HEK293 (cell line): Measurements from ENCODE around the gene ETV6.

Experiments used
- CTCF ChIA-PET: fragments of 350-600 bp; formaldehyde crosslinking; extraction: SDS; loops from one replicate; lab custom pipeline; 2021; ENCODE audit warnings: antibody characterized with exemption; lab: Yijun Ruan, JAX
- POLR2A ChIA-PET: fragments of 300-600 bp; formaldehyde crosslinking; extraction: SDS; loops from one replicate; lab custom pipeline; 2020; ENCODE audit warnings: antibody characterized with exemption, inconsistent platforms; lab: Yijun Ruan, JAX
- H3K27ac ChIP-seq: fragments of 200-500 bp; sonication (Bioruptor generic); 2 replicates; pipeline ENCODE4 v1.5.1; 2014; ENCODE audit warnings: low read depth, low read length, control low read depth, inconsistent platforms; ENCODE audit errors: extremely low read depth
- H3K36me3 ChIP-seq, 2 experiments: fragments of 200-500 bp in 1 of 2; sonication (Bioruptor generic) in 1 of 2; 1 replicate in 1 of 2; 2 replicates in 1 of 2; pipeline ENCODE4 v1.5.1; 2014 to 2017; ENCODE audit warnings: inconsistent platforms in 2 of 2, low read length in 2 of 2; ENCODE audit not compliant: control insufficient read depth in 2 of 2, insufficient read depth in 1 of 2
- H3K4me1 ChIP-seq: fragments of 200-500 bp; sonication (Bioruptor generic); 2 replicates; pipeline ENCODE4 v1.5.1; 2014; ENCODE audit warnings: mild to moderate bottlenecking, low read length, inconsistent platforms; ENCODE audit not compliant: control insufficient read depth, insufficient read depth
- H3K4me3 ChIP-seq: 2 replicates; pipeline ENCODE4 v1.5.1; 2011; ENCODE audit warnings: low read depth, mild to moderate bottlenecking, control low read depth, low read length, moderate library complexity
- H3K9me3 ChIP-seq: fragments of 200-500 bp; sonication (Bioruptor generic); 2 replicates; pipeline ENCODE4 v1.5.1; 2014; ENCODE audit warnings: low read depth, low read length, inconsistent platforms; ENCODE audit not compliant: control insufficient read depth, insufficient read depth
- BCL11A ChIP-seq: fragments of 450-650 bp; formaldehyde crosslinking; IDR thresholded peaks from 2 replicates; pipeline ENCODE4 v1.5.1; 2016; ENCODE audit warnings: low read depth, missing biosample characterization, missing genetic modification characterization
- BCL11B ChIP-seq: fragments of 450-650 bp; formaldehyde crosslinking; IDR thresholded peaks from 2 replicates; pipeline ENCODE4 v1.5.1; 2016; ENCODE audit warnings: low read depth, missing biosample characterization, missing genetic modification characterization
- CTCF ChIP-seq: fragments of 450-650 bp; formaldehyde crosslinking; IDR thresholded peaks from 2 replicates; pipeline ENCODE4 v1.5.1; 2016; ENCODE audit warnings: missing biosample characterization, missing genetic modification characterization
- GFI1B ChIP-seq: fragments of 450-650 bp; formaldehyde crosslinking; IDR thresholded peaks from 2 replicates; pipeline ENCODE4 v1.5.1; 2016; ENCODE audit warnings: missing biosample characterization, missing genetic modification characterization
- HOXA7 ChIP-seq: sonication (generic); formaldehyde crosslinking; IDR thresholded peaks from 2 replicates; pipeline ENCODE4 v1.8.1; 2022; ENCODE audit warnings: missing genetic modification reagents, borderline replicate concordance
- HOXD13 ChIP-seq: sonication (generic); formaldehyde crosslinking; IDR thresholded peaks from 2 replicates; pipeline ENCODE4 v1.8.0; 2022; ENCODE audit warnings: missing genetic modification reagents, borderline replicate concordance
- MYNN ChIP-seq: fragments of 450-650 bp; formaldehyde crosslinking; IDR thresholded peaks from 2 replicates; pipeline ENCODE4 v1.5.1; 2016; ENCODE audit warnings: missing biosample characterization, missing genetic modification characterization, borderline replicate concordance
- SCRT1 ChIP-seq: fragments of 450-650 bp; formaldehyde crosslinking; IDR thresholded peaks from 2 replicates; pipeline ENCODE4 v1.5.1; 2016; ENCODE audit warnings: missing biosample characterization, missing genetic modification characterization, borderline replicate concordance
- SETDB1 ChIP-seq: IDR thresholded peaks from one replicate; pipeline ENCODE4 v1.6.1; 2017; ENCODE audit warnings: mild to moderate bottlenecking, low read length, moderate library complexity, mixed read lengths; ENCODE audit not compliant: insufficient read length
- ZBTB48 ChIP-seq: fragments of 450-650 bp; formaldehyde crosslinking; IDR thresholded peaks from 2 replicates; pipeline ENCODE4 v1.5.1; 2016; ENCODE audit warnings: missing biosample characterization, missing genetic modification characterization
- ZBTB8A ChIP-seq: fragments of 450-650 bp; formaldehyde crosslinking; IDR thresholded peaks from 2 replicates; pipeline ENCODE4 v1.5.1; 2016; ENCODE audit warnings: missing biosample characterization, missing genetic modification characterization
- ZFHX2 ChIP-seq: fragments of 450-650 bp; formaldehyde crosslinking; conservative IDR thresholded peaks from 2 replicates; pipeline ENCODE4 v1.5.1; 2016; ENCODE audit warnings: missing biosample characterization, missing genetic modification characterization
- ZFP41 ChIP-seq: fragments of 450-650 bp; formaldehyde crosslinking; IDR thresholded peaks from 2 replicates; pipeline ENCODE4 v1.5.1; 2016; ENCODE audit warnings: missing biosample characterization, missing genetic modification characterization, borderline replicate concordance
- ZNF174 ChIP-seq: fragments of 450-650 bp; formaldehyde crosslinking; IDR thresholded peaks from 2 replicates; pipeline ENCODE4 v1.5.0; 2017; ENCODE audit warnings: missing biosample characterization, mild to moderate bottlenecking, missing genetic modification characterization
- ZNF211 ChIP-seq: fragments of 450-650 bp; formaldehyde crosslinking; IDR thresholded peaks from 2 replicates; pipeline ENCODE4 v1.5.1; 2016; ENCODE audit warnings: low read depth, missing biosample characterization, missing genetic modification characterization
- ZNF248 ChIP-seq: fragments of 450-650 bp; formaldehyde crosslinking; IDR thresholded peaks from 2 replicates; pipeline ENCODE4 v1.5.1; 2017; ENCODE audit warnings: missing biosample characterization, missing genetic modification characterization
- ZNF280D ChIP-seq: fragments of 450-650 bp; formaldehyde crosslinking; IDR thresholded peaks from 2 replicates; pipeline ENCODE4 v1.5.1; 2016; ENCODE audit warnings: missing biosample characterization, missing genetic modification characterization
- ZNF311 ChIP-seq: fragments of 450-650 bp; formaldehyde crosslinking; IDR thresholded peaks from 2 replicates; pipeline ENCODE4 v1.5.1; 2017; ENCODE audit warnings: missing biosample characterization, missing genetic modification characterization, borderline replicate concordance
- ZNF350 ChIP-seq: fragments of 450-650 bp; formaldehyde crosslinking; IDR thresholded peaks from 2 replicates; pipeline ENCODE4 v1.5.0; 2017; ENCODE audit warnings: missing biosample characterization, mild to moderate bottlenecking, missing genetic modification characterization
- ZNF549 ChIP-seq: fragments of 450-650 bp; IDR thresholded peaks from 2 replicates; pipeline ENCODE4 v1.5.1; 2018; ENCODE audit warnings: missing biosample characterization, missing genetic modification characterization, mild to moderate bottlenecking, inconsistent platforms, moderate library complexity
- ZNF560 ChIP-seq: fragments of 450-650 bp; formaldehyde crosslinking; IDR thresholded peaks from 2 replicates; pipeline ENCODE4 v1.5.1; 2017; ENCODE audit warnings: missing biosample characterization, missing genetic modification characterization, borderline replicate concordance
- ZNF610 ChIP-seq: fragments of 450-650 bp; formaldehyde crosslinking; IDR thresholded peaks from 2 replicates; pipeline ENCODE4 v1.5.1; 2016; ENCODE audit warnings: missing biosample characterization, missing genetic modification characterization, borderline replicate concordance
- ZNF623 ChIP-seq: fragments of 450-650 bp; formaldehyde crosslinking; IDR thresholded peaks from 2 replicates; pipeline ENCODE4 v1.5.1; 2016; ENCODE audit warnings: missing biosample characterization, missing genetic modification characterization
- ZNF654 ChIP-seq: fragments of 450-650 bp; formaldehyde crosslinking; IDR thresholded peaks from 2 replicates; pipeline ENCODE4 v1.5.1; 2016; ENCODE audit warnings: low read depth, missing biosample characterization, missing genetic modification characterization
- ZNF76 ChIP-seq: fragments of 450-650 bp; formaldehyde crosslinking; IDR thresholded peaks from 2 replicates; pipeline ENCODE4; 2016; ENCODE audit warnings: low read depth, missing biosample characterization, missing genetic modification characterization, borderline replicate concordance
- ZSCAN18 ChIP-seq: fragments of 450-650 bp; formaldehyde crosslinking; IDR thresholded peaks from 2 replicates; pipeline ENCODE4 v1.5.1; 2016; ENCODE audit warnings: missing biosample characterization, missing genetic modification characterization
- TF ChIP-seq, protein P1 (sequence below): fragments of 450-650 bp; formaldehyde crosslinking; IDR thresholded peaks from 2 replicates; pipeline ENCODE4 v1.5.1; 2016; ENCODE audit warnings: missing biosample characterization, missing genetic modification characterization, borderline replicate concordance
- TF ChIP-seq, protein P2 (sequence below): fragments of 450-650 bp; formaldehyde crosslinking; IDR thresholded peaks from 2 replicates; pipeline ENCODE4 v1.5.1; 2016; ENCODE audit warnings: missing biosample characterization, missing genetic modification characterization
- TF ChIP-seq, protein P3 (sequence below): fragments of 450-650 bp; formaldehyde crosslinking; IDR thresholded peaks from 2 replicates; pipeline ENCODE4 v1.5.1; 2016; ENCODE audit warnings: missing biosample characterization, missing genetic modification characterization

The ETV6 gene

GRCh38 chr12:11693601-11694000 is 44.1 kb downstream of the ETV6 start:
- POLR2A ChIA-PET, result no interaction called here
- H3K36me3 ChIP-seq, result no peaks in the 10 kb centered on the region

GRCh38 chr12:11694528-11694927 is 45.1 kb downstream of the ETV6 start:
- H3K4me3 ChIP-seq, result no peak overlapping the region
- no peaks in the 10 kb centered on the region for H3K9me3 ChIP-seq
- TF ChIP-seq ZNF654 (tag by site-specific recombination), result no peak
- no peak for TF ChIP-seq ZNF280D (tag by site-specific recombination)
- TF ChIP-seq BCL11B (tag by site-specific recombination), result no peak
- no peak for TF ChIP-seq MYNN (tag by site-specific recombination)
- TF ChIP-seq ZBTB48 (tag by site-specific recombination), result no peak
- no peak for TF ChIP-seq BCL11A (tag by site-specific recombination)
- TF ChIP-seq CTCF (tag by site-specific recombination), result no peak
- TF ChIP-seq ZNF623 (tag by site-specific recombination), result no peak
- no peak for TF ChIP-seq ZSCAN18 (tag by site-specific recombination)
- TF ChIP-seq, protein P1, sequence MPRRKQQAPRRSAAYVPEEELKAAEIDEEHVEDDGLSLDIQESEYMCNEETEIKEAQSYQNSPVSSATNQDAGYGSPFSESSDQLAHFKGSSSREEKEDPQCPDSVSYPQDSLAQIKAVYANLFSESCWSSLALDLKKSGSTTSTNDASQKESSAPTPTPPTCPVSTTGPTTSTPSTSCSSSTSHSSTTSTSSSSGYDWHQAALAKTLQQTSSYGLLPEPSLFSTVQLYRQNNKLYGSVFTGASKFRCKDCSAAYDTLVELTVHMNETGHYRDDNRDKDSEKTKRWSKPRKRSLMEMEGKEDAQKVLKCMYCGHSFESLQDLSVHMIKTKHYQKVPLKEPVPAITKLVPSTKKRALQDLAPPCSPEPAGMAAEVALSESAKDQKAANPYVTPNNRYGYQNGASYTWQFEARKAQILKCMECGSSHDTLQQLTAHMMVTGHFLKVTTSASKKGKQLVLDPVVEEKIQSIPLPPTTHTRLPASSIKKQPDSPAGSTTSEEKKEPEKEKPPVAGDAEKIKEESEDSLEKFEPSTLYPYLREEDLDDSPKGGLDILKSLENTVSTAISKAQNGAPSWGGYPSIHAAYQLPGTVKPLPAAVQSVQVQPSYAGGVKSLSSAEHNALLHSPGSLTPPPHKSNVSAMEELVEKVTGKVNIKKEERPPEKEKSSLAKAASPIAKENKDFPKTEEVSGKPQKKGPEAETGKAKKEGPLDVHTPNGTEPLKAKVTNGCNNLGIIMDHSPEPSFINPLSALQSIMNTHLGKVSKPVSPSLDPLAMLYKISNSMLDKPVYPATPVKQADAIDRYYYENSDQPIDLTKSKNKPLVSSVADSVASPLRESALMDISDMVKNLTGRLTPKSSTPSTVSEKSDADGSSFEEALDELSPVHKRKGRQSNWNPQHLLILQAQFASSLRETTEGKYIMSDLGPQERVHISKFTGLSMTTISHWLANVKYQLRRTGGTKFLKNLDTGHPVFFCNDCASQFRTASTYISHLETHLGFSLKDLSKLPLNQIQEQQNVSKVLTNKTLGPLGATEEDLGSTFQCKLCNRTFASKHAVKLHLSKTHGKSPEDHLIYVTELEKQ (tag by site-specific recombination), result no peak
- TF ChIP-seq ZNF211, result no peak
- TF ChIP-seq GFI1B (tag by site-specific recombination), result no peak
- no peak for TF ChIP-seq ZNF248 (tag by site-specific recombination)
- TF ChIP-seq SCRT1 (tag by site-specific recombination), result no peak
- TF ChIP-seq, protein P2, sequence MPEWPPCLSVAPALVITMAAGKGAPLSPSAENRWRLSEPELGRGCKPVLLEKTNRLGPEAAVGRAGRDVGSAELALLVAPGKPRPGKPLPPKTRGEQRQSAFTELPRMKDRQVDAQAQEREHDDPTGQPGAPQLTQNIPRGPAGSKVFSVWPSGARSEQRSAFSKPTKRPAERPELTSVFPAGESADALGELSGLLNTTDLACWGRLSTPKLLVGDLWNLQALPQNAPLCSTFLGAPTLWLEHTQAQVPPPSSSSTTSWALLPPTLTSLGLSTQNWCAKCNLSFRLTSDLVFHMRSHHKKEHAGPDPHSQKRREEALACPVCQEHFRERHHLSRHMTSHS (tag by site-specific recombination), result no peak
- no peak for TF ChIP-seq ZNF350 (tag by site-specific recombination)
- H3K27ac ChIP-seq, result no peak overlapping the region
- no peaks in the 10 kb centered on the region for H3K4me1 ChIP-seq
- POLR2A ChIA-PET, result no interaction called here
- no peaks in the 10 kb centered on the region for H3K36me3 ChIP-seq
- CTCF ChIA-PET, result no interaction called here

More at GRCh38 chr12:11693601-11694000, 44.1 kb downstream of the ETV6 start:
- Histone ChIP-seq H3K27ac (no peak overlapping the region), H3K4me1 (no peaks in the 10 kb centered on the region), H3K4me3 (no peak overlapping the region), H3K9me3 (no peaks in the 10 kb centered on the region)
- TF ChIP-seq ZNF610 (tag by site-specific recombination) (no peak), ZNF311 (no peak), ZFHX2 (tag by site-specific recombination) (no peak), ZNF560 (tag by site-specific recombination) (no peak), ZNF174 (no peak), ZNF549 (no peak), ZFP41 (tag by site-specific recombination) (no peak), SETDB1 (no peak), HOXA7 (no peak), HOXD13 (CRISPR knock-in tag) (no peak), ZNF76 (tag by site-specific recombination) (no peak), ZBTB8A (tag by site-specific recombination) (no peak)
- TF ChIP-seq, protein P3, sequence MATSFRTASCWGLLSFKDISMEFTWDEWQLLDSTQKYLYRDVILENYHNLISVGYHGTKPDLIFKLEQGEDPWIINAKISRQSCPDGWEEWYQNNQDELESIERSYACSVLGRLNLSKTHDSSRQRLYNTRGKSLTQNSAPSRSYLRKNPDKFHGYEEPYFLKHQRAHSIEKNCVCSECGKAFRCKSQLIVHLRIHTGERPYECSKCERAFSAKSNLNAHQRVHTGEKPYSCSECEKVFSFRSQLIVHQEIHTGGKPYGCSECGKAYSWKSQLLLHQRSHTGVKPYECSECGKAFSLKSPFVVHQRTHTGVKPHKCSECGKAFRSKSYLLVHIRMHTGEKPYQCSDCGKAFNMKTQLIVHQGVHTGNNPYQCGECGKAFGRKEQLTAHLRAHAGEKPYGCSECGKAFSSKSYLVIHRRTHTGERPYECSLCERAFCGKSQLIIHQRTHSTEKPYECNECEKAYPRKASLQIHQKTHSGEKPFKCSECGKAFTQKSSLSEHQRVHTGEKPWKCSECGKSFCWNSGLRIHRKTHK (tag by site-specific recombination), result no peak
- CTCF ChIA-PET, result interaction anchor here (0.9 kb wide), 1 partner anchor 14 kb away, joined by 4 read pairs; no protein-coding TSS in a partner anchor
